ENCODE results near the gene CCDC102A.
"Not testable (repeated sequence)": the region's sequence is repeated elsewhere in the genome, so short reads cannot be mapped to it uniquely, and the experiment has no call there.

CCDC102A gene

GRCh38 chr16:57507136-57508034 is 29.0 kb downstream of the CCDC102A start:
- DNase-seq (ENCODE audit: low read depth, low spot score), result no peak
- H3K27ac ChIP-seq, result no peak overlapping the region

- no peak for DNase-seq (ENCODE audit: low read depth, low spot score)
- H3K27ac ChIP-seq, result no peak overlapping the region
Observed at GRCh38 chr16:57505169-57505568, 31.2 kb downstream of the CCDC102A start.

- no peak overlapping the region for H3K27ac ChIP-seq
- no peak for DNase-seq (ENCODE audit: low read depth, low spot score)
Observed at GRCh38 chr16:57504491-57504890, 31.9 kb downstream of the CCDC102A start.

- H3K27ac ChIP-seq, result no peak overlapping the region
- no peak for DNase-seq (ENCODE audit: low read depth, low spot score)
Observed at GRCh38 chr16:57504001-57504400, 32.4 kb downstream of the CCDC102A start.

- no peak for DNase-seq (ENCODE audit: low read depth, low spot score)
- no peak overlapping the region for H3K27ac ChIP-seq
Observed at GRCh38 chr16:57503366-57503765, 33.0 kb downstream of the CCDC102A start.

- no peak for DNase-seq (ENCODE audit: low read depth, low spot score)
- H3K27ac ChIP-seq, result no peak overlapping the region
Observed at GRCh38 chr16:57502048-57502775, 34.2 kb downstream of the CCDC102A start.

GRCh38 chr16:57501492-57501891 is 34.9 kb downstream of the CCDC102A start:
- DNase-seq (ENCODE audit: low read depth, low spot score), result no peak
- H3K27ac ChIP-seq, result no peak overlapping the region

GRCh38 chr16:57500578-57501111 is 35.7 kb downstream of the CCDC102A start:
- DNase-seq (ENCODE audit: low read depth, low spot score), result no peak
- H3K27ac ChIP-seq, result no peak overlapping the region

- H3K27ac ChIP-seq; DNase-seq (ENCODE audit: low read depth, low spot score): not testable (repeated sequence)
Observed at GRCh38 chr16:57499941-57500340, 36.4 kb downstream of the CCDC102A start.

- DNase-seq (ENCODE audit: low read depth, low spot score), result no peak
- H3K27ac ChIP-seq, result no peak overlapping the region
Observed at GRCh38 chr16:57498031-57498430, 38.3 kb downstream of the CCDC102A start.

GRCh38 chr16:57497121-57497520 is 39.2 kb downstream of the CCDC102A start:
- H3K27ac ChIP-seq, result no peak overlapping the region
- DNase-seq (ENCODE audit: low read depth, low spot score), result no peak

GRCh38 chr16:57493767-57494166 is 42.6 kb downstream of the CCDC102A start:
- no peak for DNase-seq (ENCODE audit: low read depth, low spot score)
- no peak overlapping the region for H3K27ac ChIP-seq

- no peak overlapping the region for H3K27ac ChIP-seq
- no peak for DNase-seq (ENCODE audit: low read depth, low spot score)
Observed at GRCh38 chr16:57489229-57489628, 47.1 kb downstream of the CCDC102A start.

- no peak for DNase-seq (ENCODE audit: low read depth, low spot score)
- no peak overlapping the region for H3K27ac ChIP-seq
Observed at GRCh38 chr16:57486858-57487834, 49.2 kb downstream of the CCDC102A start.

- H3K27ac ChIP-seq, result peak within 1 kb of the TSS; percentile 39
Observed at GRCh38 chr16:57485916-57486857, 50.2 kb downstream of the CCDC102A start, which contains the start of gene DOK4. TSS of gene DOK4 (minus strand) at chr16:57486493. CDS start at chr16:57479507, 6,986 bp downstream.

GRCh38 chr16:57485091-57485915 is 51.1 kb downstream of the CCDC102A start:
- DNase-seq (ENCODE audit: low read depth, low spot score), result no peak
- H3K27ac ChIP-seq, result peak overlapping the region; percentile 39

More at GRCh38 chr16:57485916-57486857, 50.2 kb downstream of the CCDC102A start, which contains the start of gene DOK4:
- DNase-seq (ENCODE audit: low read depth, low spot score), result peak; percentile 6

GRCh38 chr16:57484515-57485005 is 51.8 kb downstream of the CCDC102A start:
- H3K27ac ChIP-seq, result no peak overlapping the region
- DNase-seq (ENCODE audit: low read depth, low spot score), result no peak
